Ovary (tissue), 9 donors: ENCODE data around the gene PPP6R3. TPM values are rescaled to one million over a fixed set of nuclear protein-coding genes. Genes with fewer than 3 reads are reported as not detected.

Experiments used
- DNase-seq, 5 donors: peaks; one replicate each; pipeline ENCODE4 v3.0.0-alpha.2; 2019 to 2020
- H3K27ac ChIP-seq, 2 donors: fragments of 200-600 bp; one replicate each; pipeline versions ENCODE4 v1.5.1 to v1.8.0; 2019 to 2022
- H3K27me3 ChIP-seq: fragments of 200-600 bp; one replicate; pipeline ENCODE4 v1.8.0; 2022
- H3K36me3 ChIP-seq: fragments of 200-600 bp; sonication (generic); one replicate; pipeline ENCODE4 v1.5.1; 2019
- H3K4me1 ChIP-seq: one replicate; pipeline ENCODE4 v1.8.1; 2013; ENCODE audit warnings: mild to moderate bottlenecking, moderate library complexity; ENCODE audit not compliant: insufficient read depth
- H3K4me3 ChIP-seq: fragments of 200-600 bp; sonication (generic); one replicate; pipeline ENCODE4 v1.5.1; 2017
- H3K9me3 ChIP-seq, 2 donors: fragments of 200-600 bp in 1 of 2; sonication (generic) in 1 of 2; one replicate each; pipeline versions ENCODE4 v1.5.1 to v1.8.1; 2013 to 2019; ENCODE audit warnings: mild to moderate bottlenecking in 1 of 2, moderate library complexity in 1 of 2
- CTCF ChIP-seq, 3 donors: fragments of 450-650 bp in 2 of 3; fragments of 200-600 bp in 1 of 3; IDR thresholded peaks; one replicate each; pipeline versions ENCODE4 v1.5.1 to v1.8.0; 2016 to 2022; ENCODE audit warnings: antibody characterized with exemption in 3 of 3, mild to moderate bottlenecking in 1 of 3
- EP300 ChIP-seq: sonication (generic); formaldehyde crosslinking; IDR thresholded peaks from one replicate; pipeline ENCODE4 v1.6.1; 2017; ENCODE audit warnings: antibody characterized with exemption
- POLR2A ChIP-seq: fragments of 450-650 bp; IDR thresholded peaks from one replicate; pipeline ENCODE4 v1.6.1; 2017; ENCODE audit warnings: antibody characterized with exemption, mild to moderate bottlenecking, moderate library complexity
- WGBS, 3 donors: extraction: QIAGEN DNeasy Blood & Tissue Kit in 1 of 3; methylation state at CpG; one replicate each; pipeline versions ENCODE4 v1.1.5 to v1.1.7; 2013 to 2017; 5-methylcytosine and 5-hydroxymethylcytosine counted together
- intact Hi-C, 4 donors: fragments of 100-400 bp; cut with DNase I; formaldehyde crosslinking; loops; one replicate each; pipeline versions ENCODE4 v1.11.0 to v1.15.1; 2022 to 2023
- polyA plus RNA-seq, 2 donors: library from polyadenylated mRNA; stranded (reverse); fragments of 200-250 nt in 1 of 2; fragments of 350-450 nt in 1 of 2; fragmentation: Illumina TruSeq in 1 of 2; extraction: RNeasy Lipid Tissue Mini Kit (QIAGEN cat#74804) in 1 of 2; gene quantifications; one replicate each; pipeline ENCODE4 v1.2.3, GENCODE V29; 2013 to 2014
- total RNA-seq, 7 donors: library from RNA; depleted of rRNA in 2 of 7; stranded (reverse); fragments of >200 nt in 2 of 7; fragmentation: NEBNext Ultra II Directional in 3 of 7; extraction: Animal tissue kit (Norgen Biotek cat#: 25700) in 3 of 7; gene quantifications; one replicate each; pipeline versions ENCODE4 v1.1.0 to v1.2.4, GENCODE V29; 2016 to 2023
- donor health status: DM: no; HTN: no; CAD: no; lungs with moderate emphysema.
- donor health status: DM: no; HTN: no; CAD: no.
- donor health status: Bipolar disorder and iron deficiency.
- donor health status: DM: yes; HTN: yes; CAD: no.
- donor health status: DM: no; HTN: no; CAD: no.
- donor health status: DM: yes; HTN: yes; CAD: no.

PPP6R3 gene
- total and polyA plus RNA-seq, 9 donors = 36.4 to 122 (median 103) TPM

DNA sequence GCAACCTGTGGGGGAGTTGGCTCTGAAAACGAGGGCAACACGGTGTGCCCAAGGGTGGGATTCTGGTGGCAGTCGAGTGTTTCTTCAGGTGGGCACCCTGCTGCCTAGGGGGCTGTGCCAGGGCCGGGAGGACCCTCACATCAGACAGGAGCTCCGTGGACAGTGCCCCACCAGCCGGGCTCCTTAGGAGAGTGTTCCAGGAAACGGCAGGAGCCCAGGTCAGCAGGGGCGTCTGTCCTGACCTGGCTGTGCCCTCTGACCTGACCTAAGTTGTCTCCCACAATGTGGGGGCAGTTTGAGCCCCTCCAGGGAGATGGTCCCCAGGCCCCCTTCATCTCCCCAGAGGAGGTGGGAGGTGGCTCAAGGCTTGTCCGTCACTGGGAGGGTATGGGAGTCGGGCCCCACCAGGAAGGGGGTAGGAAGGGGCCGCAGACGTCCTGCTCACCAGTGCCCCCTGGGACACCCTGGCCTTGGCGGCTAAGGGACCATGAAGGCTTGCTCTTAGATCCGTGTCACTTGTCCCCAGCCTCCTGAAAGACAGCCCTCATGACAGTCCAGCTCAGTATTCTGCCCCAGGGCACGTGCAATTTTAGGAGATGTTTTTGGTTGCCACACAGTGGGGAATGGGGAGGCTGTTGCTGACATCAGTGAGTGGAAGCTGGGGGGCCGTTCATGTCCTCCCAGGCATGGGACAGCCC is 191.6 kb downstream of the PPP6R3 start:
- Histone ChIP-seq H3K4me3 (no peak overlapping the region), H3K27me3 (no peaks in the 10 kb centered on the region), H3K36me3 (no peaks in the 10 kb centered on the region), H3K9me3 (peaks cover 0 to 6% of the 10 kb centered on the region in 2 donors), H3K4me1 (no peaks in the 10 kb centered on the region), H3K27ac (no peak overlapping the region)
- whole genome bisulfite sequencing, 3 donors = 60 to 64% (median 61%) methylated on average over 16 of the region's 16 CpGs
- TF ChIP-seq POLR2A (no peak), EP300 (no peak), CTCF (IDR thresholded peaks at IDR 0.05) (no peak)
- intact Hi-C loops = no loop called here
- DNase-seq = no peak

DNA sequence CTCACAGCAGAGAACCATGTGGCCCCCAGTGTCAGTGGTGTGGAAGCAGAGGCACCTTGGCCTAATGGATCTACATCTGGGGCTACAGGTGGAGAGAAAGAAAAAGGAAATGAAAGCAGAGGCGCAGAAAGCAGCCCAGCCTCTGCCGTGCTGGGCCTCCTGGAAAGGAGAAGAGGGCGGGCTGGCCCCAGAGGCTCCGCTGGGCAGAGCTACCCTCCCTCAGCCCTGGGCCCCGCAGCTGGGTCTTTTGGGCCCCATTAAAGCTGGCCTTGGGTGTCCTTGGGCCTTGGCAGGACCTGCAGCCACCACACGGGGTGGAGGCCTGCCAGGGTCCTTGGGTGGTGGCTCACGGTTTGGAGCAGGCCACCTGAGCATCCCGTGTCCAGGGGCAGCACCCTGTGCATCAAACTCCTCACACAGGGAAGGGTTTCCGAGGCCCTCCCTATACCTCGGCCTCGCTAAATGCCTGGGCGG is 192.2 kb downstream of the PPP6R3 start:
- no peaks in the 10 kb centered on the region for H3K4me1 ChIP-seq
- H3K27me3 ChIP-seq = no peaks in the 10 kb centered on the region
- intact Hi-C loops = no loop called here
- no peak for TF ChIP-seq CTCF (IDR thresholded peaks at IDR 0.05)
- TF ChIP-seq EP300 = no peak
- TF ChIP-seq POLR2A = no peak
- no peak for DNase-seq
- H3K27ac ChIP-seq = no peak overlapping the region
- H3K9me3 ChIP-seq = peaks cover 0 to under 1% of the 10 kb centered on the region in 2 donors
- no peaks in the 10 kb centered on the region for H3K36me3 ChIP-seq
- no peak overlapping the region for H3K4me3 ChIP-seq
- WGBS, 3 donors = 79 to 80% (median 79%) methylated on average over 12 of the region's 12 CpGs

DNA sequence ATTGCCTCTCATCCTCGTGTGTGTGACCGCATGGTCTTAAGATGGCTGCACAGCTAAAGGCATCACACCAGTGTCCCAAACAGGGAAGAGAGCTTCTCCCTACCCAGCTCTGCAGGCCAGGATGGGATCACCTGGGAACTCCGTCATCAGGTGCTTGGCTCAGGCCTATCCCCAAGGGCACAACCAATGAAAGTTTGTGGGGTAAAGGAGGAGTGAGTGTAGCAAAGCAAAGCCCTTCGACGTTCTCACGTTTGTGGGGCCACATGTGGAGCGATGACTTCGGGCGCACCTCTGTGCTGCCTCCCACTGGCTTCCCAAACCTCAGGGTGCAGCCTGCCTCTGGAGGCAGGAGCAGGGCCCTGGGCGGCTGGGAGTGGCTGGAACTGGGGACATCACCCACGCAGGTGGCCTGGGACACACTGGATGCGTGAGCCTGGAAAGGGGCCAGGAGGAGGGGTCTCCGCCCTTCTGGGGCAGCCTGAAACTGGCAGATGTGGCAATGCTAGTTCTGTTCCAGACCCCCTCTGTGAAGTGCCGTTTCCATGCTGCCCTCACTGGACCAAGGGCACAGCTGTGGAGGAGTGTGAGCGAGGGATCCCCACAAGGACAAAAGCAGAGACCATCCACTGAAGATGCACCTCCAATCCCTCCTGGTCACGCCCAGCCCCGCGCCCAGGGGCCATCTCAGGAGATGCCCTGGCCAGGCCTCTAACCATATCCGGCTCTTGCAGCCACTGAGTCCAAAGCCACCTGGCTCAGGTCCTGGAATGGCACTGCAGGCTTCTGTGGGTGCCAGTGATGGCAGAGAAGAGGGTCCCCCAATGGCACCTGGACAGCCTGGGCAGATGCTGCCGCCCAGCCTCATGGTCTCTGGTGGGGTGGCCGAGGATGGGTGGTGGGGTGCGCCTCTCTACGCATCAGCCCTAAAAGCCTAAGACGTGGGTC is 193.2 kb downstream of the PPP6R3 start:
- no peak for TF ChIP-seq EP300
- no peak for TF ChIP-seq CTCF (IDR thresholded peaks at IDR 0.05)
- no peak for TF ChIP-seq POLR2A
- Histone ChIP-seq H3K27me3 (no peaks in the 10 kb centered on the region), H3K36me3 (no peaks in the 10 kb centered on the region), H3K27ac (no peak overlapping the region), H3K4me3 (no peak overlapping the region), H3K4me1 (peaks cover 2% of the 10 kb centered on the region), H3K9me3 (no peaks in the 10 kb centered on the region)
- no peak for DNase-seq
- intact Hi-C loops = no loop called here
- 73 to 77% (median 74%) methylated on average over 24 of the region's 24 CpGs for WGBS, 3 donors

GRCh38 chr11:68654978-68655377 is 194.4 kb downstream of the PPP6R3 start:
- no peak for DNase-seq
- Histone ChIP-seq H3K27ac (no peak overlapping the region), H3K4me3 (no peak overlapping the region), H3K36me3 (no peaks in the 10 kb centered on the region), H3K4me1 (peaks cover 6% of the 10 kb centered on the region), H3K27me3 (no peaks in the 10 kb centered on the region), H3K9me3 (no peaks in the 10 kb centered on the region)
- TF ChIP-seq CTCF (IDR thresholded peaks at IDR 0.05) (no peak), EP300 (no peak), POLR2A (no peak)
- intact Hi-C loops = no loop called here
- 88 to 92% (median 90%) methylated on average over 8 of the region's 8 CpGs for WGBS, 3 donors
